ENCODE data around the gene QRICH1. TPM values are rescaled to one million over a fixed set of nuclear protein-coding genes. Genes with fewer than 3 reads are reported as not detected.

The QRICH1 gene
- total RNA-seq, 1 donor from 2014 or later = 136 TPM

- TF ChIP-seq CTCF (IDR thresholded peaks at IDR 0.05; ENCODE audit: unreplicated experiment) = no peak
- Mint-ChIP-seq H3K27me3 (ENCODE audit: unreplicated experiment) (peaks cover 4% of the 10 kb centered on the region), H3K27ac (ENCODE audit: unreplicated experiment) (no peak overlapping the region), H3K9me3 (ENCODE audit: unreplicated experiment) (no peaks in the 10 kb centered on the region), H3K36me3 (ENCODE audit: low read depth, unreplicated experiment) (peaks cover 19% of the 10 kb centered on the region), H3K4me3 (ENCODE audit: unreplicated experiment) (no peak overlapping the region), H3K4me1 (ENCODE audit: unreplicated experiment) (peaks cover 9% of the 10 kb centered on the region)
- no peak for DNase-seq (ENCODE audit: low spot score)
These were observed 109.2 kb downstream of the QRICH1 start for GRCh38 chr3:48984663-48985062.

DNA sequence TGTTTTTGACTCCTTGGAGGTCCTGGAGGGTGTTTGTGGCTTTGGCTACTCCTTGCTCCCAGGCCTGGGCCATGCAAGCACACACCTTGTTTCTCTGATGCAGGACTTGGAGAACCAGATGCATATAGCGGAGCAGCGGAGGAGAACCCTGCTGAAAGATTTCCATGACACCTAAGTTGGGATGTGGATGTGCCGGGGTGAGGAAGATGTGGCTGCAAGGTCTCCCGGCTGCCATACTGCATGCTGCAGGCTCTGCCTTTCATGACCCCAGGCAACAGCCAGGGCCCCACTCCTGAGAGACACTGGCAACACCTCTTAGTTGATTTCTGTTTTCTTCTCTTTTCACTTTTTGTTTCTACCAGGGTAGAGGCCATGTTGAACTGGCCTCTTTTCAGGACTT lies 110.8 kb downstream of the QRICH1 start:
- H3K4me1 Mint-ChIP-seq (ENCODE audit: unreplicated experiment) = peaks cover 6% of the 10 kb centered on the region

GRCh38 chr3:48982686-48983085 lies 111.2 kb downstream of the QRICH1 start:
- peaks cover 25% of the 10 kb centered on the region for H3K36me3 Mint-ChIP-seq (ENCODE audit: low read depth, unreplicated experiment)
- H3K4me3 Mint-ChIP-seq (ENCODE audit: unreplicated experiment) = no peak overlapping the region
- no peak overlapping the region for H3K27ac Mint-ChIP-seq (ENCODE audit: unreplicated experiment)
- TF ChIP-seq CTCF (IDR thresholded peaks at IDR 0.05; ENCODE audit: unreplicated experiment) = no peak
- H3K4me1 Mint-ChIP-seq (ENCODE audit: unreplicated experiment) = peaks cover 6% of the 10 kb centered on the region
- no peaks in the 10 kb centered on the region for H3K9me3 Mint-ChIP-seq (ENCODE audit: unreplicated experiment)
- no peak for DNase-seq (ENCODE audit: low spot score)
- H3K27me3 Mint-ChIP-seq (ENCODE audit: unreplicated experiment) = peaks cover 2% of the 10 kb centered on the region

More for the DNA sequence above, 110.8 kb downstream of the QRICH1 start:
- peaks cover 2% of the 10 kb centered on the region for H3K27me3 Mint-ChIP-seq (ENCODE audit: unreplicated experiment)
- H3K36me3 Mint-ChIP-seq (ENCODE audit: low read depth, unreplicated experiment) = peaks cover 25% of the 10 kb centered on the region
- no peak overlapping the region for H3K4me3 Mint-ChIP-seq (ENCODE audit: unreplicated experiment)
- H3K27ac Mint-ChIP-seq (ENCODE audit: unreplicated experiment) = no peak overlapping the region
- H3K9me3 Mint-ChIP-seq (ENCODE audit: unreplicated experiment) = no peaks in the 10 kb centered on the region
- no peak for TF ChIP-seq CTCF (IDR thresholded peaks at IDR 0.05; ENCODE audit: unreplicated experiment)
- no peak for DNase-seq (ENCODE audit: low spot score)

DNA sequence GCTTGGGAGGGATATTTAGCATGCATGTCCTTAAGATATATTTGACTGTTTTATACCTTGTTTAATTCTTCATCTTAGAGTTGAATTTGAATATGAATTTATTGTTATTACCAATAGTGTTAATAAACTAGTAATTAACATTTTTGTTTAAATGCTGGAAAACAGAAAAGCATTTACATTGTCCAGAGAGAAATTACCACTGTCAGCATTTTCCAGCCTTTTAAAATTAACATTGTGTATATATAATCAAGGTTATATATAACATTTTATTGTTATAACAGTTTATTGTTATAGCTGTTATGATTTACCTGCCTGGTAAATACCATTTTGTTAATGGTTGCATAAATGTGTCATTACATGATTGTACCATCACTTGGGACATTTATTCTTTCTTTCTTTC lies 111.9 kb downstream of the QRICH1 start:
- TF ChIP-seq CTCF (IDR thresholded peaks at IDR 0.05; ENCODE audit: unreplicated experiment) = no peak
- Mint-ChIP-seq H3K36me3 (ENCODE audit: low read depth, unreplicated experiment) (peaks cover 25% of the 10 kb centered on the region), H3K27me3 (ENCODE audit: unreplicated experiment) (peaks cover 2% of the 10 kb centered on the region), H3K4me1 (ENCODE audit: unreplicated experiment) (peaks cover 6% of the 10 kb centered on the region), H3K27ac (ENCODE audit: unreplicated experiment) (no peak overlapping the region), H3K9me3 (ENCODE audit: unreplicated experiment) (no peaks in the 10 kb centered on the region), H3K4me3 (ENCODE audit: unreplicated experiment) (no peak overlapping the region)
- DNase-seq (ENCODE audit: low spot score) = no peak

GRCh38 chr3:48980295-48980694 lies 113.6 kb downstream of the QRICH1 start:
- Mint-ChIP-seq H3K4me1 (ENCODE audit: unreplicated experiment) (peaks cover 6% of the 10 kb centered on the region), H3K36me3 (ENCODE audit: low read depth, unreplicated experiment) (peaks cover 26% of the 10 kb centered on the region), H3K27me3 (ENCODE audit: unreplicated experiment) (peaks cover 2% of the 10 kb centered on the region), H3K9me3 (ENCODE audit: unreplicated experiment) (no peaks in the 10 kb centered on the region), H3K27ac (ENCODE audit: unreplicated experiment) (no peak overlapping the region), H3K4me3 (ENCODE audit: unreplicated experiment) (no peak overlapping the region)
- DNase-seq (ENCODE audit: low spot score) = no peak
- TF ChIP-seq CTCF (IDR thresholded peaks at IDR 0.05; ENCODE audit: unreplicated experiment) = no peak

Small RNA genes within 50 kb of the gene (microRNA-seq; reads per million reads assigned to microRNA genes)
- gene MIR191 (ENCODE audit: unreplicated experiment) (3,920 reads per million, percentile 97 among the genes with 10 or more reads in this experiment), gene MIR425 (ENCODE audit: unreplicated experiment) (4,137 reads per million, percentile 97 among the genes with 10 or more reads in this experiment), gene MIR6890 (ENCODE audit: unreplicated experiment) (1.3 reads per million, percentile 19 among the genes with 10 or more reads in this experiment)

Other genes starting within 250 kb of the QRICH1 start
- 67.3 TPM for gene PRKAR2A, start 246.2 kb downstream of the QRICH1 start, total RNA-seq (ENCODE audit: unreplicated experiment)
- 3.6 TPM for gene SLC25A20, start 195.2 kb downstream of the QRICH1 start, total RNA-seq (ENCODE audit: unreplicated experiment)
- gene ARIH2, start 175.2 kb downstream of the QRICH1 start, total RNA-seq (ENCODE audit: unreplicated experiment) = 57.0 TPM
- gene P4HTM, start 103.8 kb downstream of the QRICH1 start, total RNA-seq (ENCODE audit: unreplicated experiment) = 9.3 TPM
- 148 TPM for gene WDR6, start 86.7 kb downstream of the QRICH1 start, total RNA-seq (ENCODE audit: unreplicated experiment)
- 27.8 TPM for gene DALRD3, start 75.5 kb downstream of the QRICH1 start, total RNA-seq (ENCODE audit: unreplicated experiment)
- gene NDUFAF3, start 72.0 kb downstream of the QRICH1 start, total RNA-seq (ENCODE audit: unreplicated experiment) = 32.3 TPM
- 111 TPM for gene IMPDH2, start 64.7 kb downstream of the QRICH1 start, total RNA-seq (ENCODE audit: unreplicated experiment)
- gene QARS1, start 10.7 kb upstream of the QRICH1 start, total RNA-seq (ENCODE audit: unreplicated experiment) = 416 TPM
- gene USP19, start 26.8 kb upstream of the QRICH1 start, total RNA-seq (ENCODE audit: unreplicated experiment) = 38.8 TPM
- 259 TPM for gene LAMB2, start 39.0 kb upstream of the QRICH1 start, total RNA-seq (ENCODE audit: unreplicated experiment)
- 24.8 TPM for gene CCDC71, start 72.3 kb upstream of the QRICH1 start, total RNA-seq (ENCODE audit: unreplicated experiment)
- 16.7 TPM for gene KLHDC8B, start 77.5 kb upstream of the QRICH1 start, total RNA-seq (ENCODE audit: unreplicated experiment)
- gene C3orf62, start 183.2 kb upstream of the QRICH1 start, total RNA-seq (ENCODE audit: unreplicated experiment) = 3.8 TPM
- 55.0 TPM for gene USP4, start 246.0 kb upstream of the QRICH1 start, total RNA-seq (ENCODE audit: unreplicated experiment)